ENCODE data around the gene PCDHA3. TPM values are rescaled to one million over a fixed set of nuclear protein-coding genes. Genes with fewer than 3 reads are reported as not detected.
A peak's percentile ranks its signal among the peaks of the same experiment; 100 is the strongest.
"Not testable (repeated sequence)": the region's sequence is repeated elsewhere in the genome, so short reads cannot be mapped to it uniquely, and the experiment has no call there.

The PCDHA3 gene
- total RNA-seq, result 0.06 TPM in 1 of 2 replicates, not detected in the other

- H3K4me3 ChIP-seq (ENCODE audit: low read depth, low read length), result peak within 1 kb of the TSS; percentile 44
- TF ChIP-seq, protein P1, sequence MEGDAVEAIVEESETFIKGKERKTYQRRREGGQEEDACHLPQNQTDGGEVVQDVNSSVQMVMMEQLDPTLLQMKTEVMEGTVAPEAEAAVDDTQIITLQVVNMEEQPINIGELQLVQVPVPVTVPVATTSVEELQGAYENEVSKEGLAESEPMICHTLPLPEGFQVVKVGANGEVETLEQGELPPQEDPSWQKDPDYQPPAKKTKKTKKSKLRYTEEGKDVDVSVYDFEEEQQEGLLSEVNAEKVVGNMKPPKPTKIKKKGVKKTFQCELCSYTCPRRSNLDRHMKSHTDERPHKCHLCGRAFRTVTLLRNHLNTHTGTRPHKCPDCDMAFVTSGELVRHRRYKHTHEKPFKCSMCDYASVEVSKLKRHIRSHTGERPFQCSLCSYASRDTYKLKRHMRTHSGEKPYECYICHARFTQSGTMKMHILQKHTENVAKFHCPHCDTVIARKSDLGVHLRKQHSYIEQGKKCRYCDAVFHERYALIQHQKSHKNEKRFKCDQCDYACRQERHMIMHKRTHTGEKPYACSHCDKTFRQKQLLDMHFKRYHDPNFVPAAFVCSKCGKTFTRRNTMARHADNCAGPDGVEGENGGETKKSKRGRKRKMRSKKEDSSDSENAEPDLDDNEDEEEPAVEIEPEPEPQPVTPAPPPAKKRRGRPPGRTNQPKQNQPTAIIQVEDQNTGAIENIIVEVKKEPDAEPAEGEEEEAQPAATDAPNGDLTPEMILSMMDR (conservative IDR thresholded peaks at IDR 0.05; ENCODE audit: low read depth, low read length), result peak; percentile 42
- no peak for DNase-seq (ENCODE audit: low read depth)
Observed at GRCh38 chr5:140800816-140801493, at the start of gene PCDHA3. Gene PCDHA3 (plus strand): TSS chr5:140801057.

GRCh38 chr5:140753561-140753960 lies 47.3 kb upstream of the PCDHA3 start:
- no peak for DNase-seq (ENCODE audit: low read depth)
- no peak overlapping the region for H3K4me3 ChIP-seq (ENCODE audit: low read depth, low read length)
- TF ChIP-seq, protein P1 (conservative IDR thresholded peaks at IDR 0.05; ENCODE audit: low read depth, low read length), result no peak

- H3K4me3 ChIP-seq (ENCODE audit: low read depth, low read length), result no peak overlapping the region
- DNase-seq (ENCODE audit: low read depth), result no peak
- TF ChIP-seq, protein P1 (conservative IDR thresholded peaks at IDR 0.05; ENCODE audit: low read depth, low read length), result no peak
Observed at GRCh38 chr5:140764177-140764973, 36.5 kb upstream of the PCDHA3 start.

GRCh38 chr5:140767444-140767843 lies 33.4 kb upstream of the PCDHA3 start:
- TF ChIP-seq, protein P1 (conservative IDR thresholded peaks at IDR 0.05; ENCODE audit: low read depth, low read length), result no peak
- DNase-seq (ENCODE audit: low read depth), result no peak
- no peak overlapping the region for H3K4me3 ChIP-seq (ENCODE audit: low read depth, low read length)

- H3K4me3 ChIP-seq (ENCODE audit: low read depth, low read length), result no peak overlapping the region
- no peak for DNase-seq (ENCODE audit: low read depth)
- TF ChIP-seq, protein P1 (conservative IDR thresholded peaks at IDR 0.05; ENCODE audit: low read depth, low read length), result no peak
Observed at GRCh38 chr5:140780512-140780911, 20.3 kb upstream of the PCDHA3 start.

- H3K4me3 ChIP-seq (ENCODE audit: low read depth, low read length), result no peak within 1 kb of the TSS
- TF ChIP-seq, protein P1 (conservative IDR thresholded peaks at IDR 0.05; ENCODE audit: low read depth, low read length), result peak; percentile 19
- no peak for DNase-seq (ENCODE audit: low read depth)
Observed at GRCh38 chr5:140785905-140786686, 14.8 kb upstream of the PCDHA3 start, which contains the start of gene PCDHA1. Gene PCDHA1 (plus strand): TSS chr5:140786140.

DNA sequence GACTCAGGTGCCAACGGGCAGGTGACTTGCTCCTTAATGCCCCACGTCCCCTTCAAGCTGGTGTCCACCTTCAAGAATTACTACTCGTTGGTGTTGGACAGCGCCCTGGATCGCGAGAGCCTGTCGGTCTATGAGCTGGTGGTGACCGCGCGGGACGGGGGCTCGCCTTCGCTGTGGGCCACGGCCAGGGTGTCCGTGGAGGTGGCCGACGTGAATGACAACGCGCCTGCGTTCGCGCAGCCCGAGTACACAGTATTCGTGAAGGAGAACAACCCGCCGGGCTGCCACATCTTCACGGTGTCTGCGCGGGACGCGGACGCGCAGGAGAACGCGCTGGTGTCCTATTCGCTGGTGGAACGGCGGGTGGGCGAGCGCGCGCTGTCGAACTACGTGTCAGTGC lies 13.4 kb upstream of the PCDHA3 start:
- not testable (repeated sequence) for DNase-seq (ENCODE audit: low read depth); H3K4me3 ChIP-seq (ENCODE audit: low read depth, low read length)

- H3K4me3 ChIP-seq (ENCODE audit: low read depth, low read length); DNase-seq (ENCODE audit: low read depth): not testable (repeated sequence)
Observed at GRCh38 chr5:140787849-140788504, 12.9 kb upstream of the PCDHA3 start.

Measured in epithelial cell of proximal tubule (primary cell).